Activated naive CD8-positive, alpha-beta T cell treated with anti-CD3 and anti-CD28 coated beads, Interleukin-2, amount 10 ng/mL, durations not matched to agents 7 days and 5 days (primary cell): ENCODE measurements around the gene ALG8. TPM values are rescaled to one million over a fixed set of nuclear protein-coding genes. Genes with fewer than 3 reads are reported as not detected.
"Not testable (repeated sequence)": the region's sequence is repeated elsewhere in the genome, so short reads cannot be mapped to it uniquely, and the experiment has no call there.

ENCODE experiments used
- ATAC-seq: fragments of 150-1000 bp; cut with Tn5 transposase; one replicate; pipeline ENCODE4 v1.10.0; 2021; ENCODE audit warnings: low read depth, moderate library complexity
- POLR2A ChIA-PET: fragments of 350-600 bp; sonication (Branson Sonifier 250); formaldehyde crosslinking; loops from one replicate; lab custom pipeline; 2021; ENCODE audit warnings: antibody characterized with exemption; lab: Charles Lee
- DNase-seq: peaks from one replicate; pipeline ENCODE4 v3.0.0; 2021
- H3K27ac Mint-ChIP-seq: one replicate; pipeline ENCODE4 v1.8.0; 2022; ENCODE audit warnings: mild to moderate bottlenecking, mixed read lengths
- H3K27me3 Mint-ChIP-seq: one replicate; pipeline ENCODE4 v1.8.0; 2022; ENCODE audit warnings: mild to moderate bottlenecking, moderate library complexity, mixed read lengths
- H3K36me3 Mint-ChIP-seq: one replicate; pipeline ENCODE4 v1.8.0; 2021; ENCODE audit warnings: mild to moderate bottlenecking, mixed read lengths
- H3K4me1 Mint-ChIP-seq: one replicate; pipeline ENCODE4 v1.8.0; 2021; ENCODE audit warnings: mixed read lengths
- H3K4me3 Mint-ChIP-seq: one replicate; pipeline ENCODE4 v1.8.0; 2022; ENCODE audit warnings: mild to moderate bottlenecking, moderate library complexity, mixed read lengths
- H3K9me3 Mint-ChIP-seq: one replicate; pipeline ENCODE4 v1.8.0; 2021; ENCODE audit warnings: mixed read lengths
- total RNA-seq, 2 experiments: library from RNA; stranded (reverse); gene quantifications; one replicate each; pipeline ENCODE4 v1.2.3, GENCODE V29; 2021

The ALG8 gene
- total RNA-seq, 2 experiments from 2014 or later = 36.7 to 44.3 TPM

- DNase-seq (no peak), ATAC-seq (no peak)
- POLR2A ChIA-PET = no interaction called here
- Mint-ChIP-seq H3K4me1 (no peaks in the 10 kb centered on the region), H3K9me3 (no peaks in the 10 kb centered on the region), H3K27ac (no peak overlapping the region), H3K36me3 (peaks cover 28% of the 10 kb centered on the region), H3K27me3 (no peaks in the 10 kb centered on the region), H3K4me3 (no peak overlapping the region)
Measured at GRCh38 chr11:78109081-78110015, 30.1 kb downstream of the ALG8 start.

- Mint-ChIP-seq H3K9me3 (no peaks in the 10 kb centered on the region), H3K4me1 (peaks cover 2% of the 10 kb centered on the region), H3K27me3 (no peaks in the 10 kb centered on the region), H3K4me3 (no peak overlapping the region), H3K36me3 (peaks cover 17% of the 10 kb centered on the region), H3K27ac (no peak overlapping the region)
- ATAC-seq (no peak), DNase-seq (no peak)
- POLR2A ChIA-PET = no interaction called here
Measured at GRCh38 chr11:78100676-78101472, 38.6 kb downstream of the ALG8 start.

GRCh38 chr11:78100261-78100660 lies 39.2 kb downstream of the ALG8 start:
- H3K9me3 Mint-ChIP-seq = no peaks in the 10 kb centered on the region
- H3K27ac Mint-ChIP-seq = no peak overlapping the region
- H3K4me1 Mint-ChIP-seq = peaks cover 2% of the 10 kb centered on the region
- H3K4me3 Mint-ChIP-seq = no peak overlapping the region
- POLR2A ChIA-PET = no interaction called here
- DNase-seq = no peak
- H3K27me3 Mint-ChIP-seq = no peaks in the 10 kb centered on the region
- H3K36me3 Mint-ChIP-seq = peaks cover 21% of the 10 kb centered on the region
- no peak for ATAC-seq

GRCh38 chr11:78099666-78100065 lies 39.8 kb downstream of the ALG8 start:
- Mint-ChIP-seq H3K27me3 (no peaks in the 10 kb centered on the region), H3K27ac (no peak overlapping the region), H3K4me3 (no peak overlapping the region), H3K4me1 (peaks cover 6% of the 10 kb centered on the region), H3K36me3 (peaks cover 25% of the 10 kb centered on the region), H3K9me3 (no peaks in the 10 kb centered on the region)
- DNase-seq (no peak), ATAC-seq (no peak)
- POLR2A ChIA-PET = no interaction called here

GRCh38 chr11:78097666-78098385 lies 41.6 kb downstream of the ALG8 start:
- Mint-ChIP-seq H3K9me3 (peaks cover 1% of the 10 kb centered on the region), H3K4me3 (no peak overlapping the region), H3K36me3 (peaks cover 36% of the 10 kb centered on the region), H3K27me3 (no peaks in the 10 kb centered on the region), H3K27ac (no peak overlapping the region), H3K4me1 (peaks cover 13% of the 10 kb centered on the region)
- ATAC-seq (no peak), DNase-seq (no peak)
- POLR2A ChIA-PET = no interaction called here

- DNase-seq = no peak
- peak; percentile 99 for ATAC-seq
- peaks cover 34% of the 10 kb centered on the region for H3K36me3 Mint-ChIP-seq
- H3K9me3 Mint-ChIP-seq = peaks cover 1% of the 10 kb centered on the region
- H3K4me1 Mint-ChIP-seq = peaks cover 11% of the 10 kb centered on the region
- POLR2A ChIA-PET = interaction anchor here (2.0 kb wide), 1 partner anchor 15 kb away, joined by 11 read pairs; the partner anchor contains the start of gene NDUFC2
- H3K4me3 Mint-ChIP-seq = peak overlapping the region; percentile 28
- H3K27ac Mint-ChIP-seq = peak overlapping the region; percentile 85
- no peaks in the 10 kb centered on the region for H3K27me3 Mint-ChIP-seq
Measured at GRCh38 chr11:78094250-78094649, 45.2 kb downstream of the ALG8 start.

GRCh38 chr11:78086521-78087074 lies 52.8 kb downstream of the ALG8 start:
- H3K4me1 Mint-ChIP-seq, H3K4me3 Mint-ChIP-seq, H3K27me3 Mint-ChIP-seq, H3K9me3 Mint-ChIP-seq, H3K27ac Mint-ChIP-seq, POLR2A ChIA-PET, H3K36me3 Mint-ChIP-seq, DNase-seq, ATAC-seq: not testable (repeated sequence)

GRCh38 chr11:78085972-78086371 lies 53.5 kb downstream of the ALG8 start:
- Mint-ChIP-seq H3K4me1 (peaks cover 16% of the 10 kb centered on the region), H3K36me3 (no peaks in the 10 kb centered on the region), H3K9me3 (no peaks in the 10 kb centered on the region), H3K4me3 (no peak overlapping the region), H3K27ac (no peak overlapping the region), H3K27me3 (no peaks in the 10 kb centered on the region)
- ATAC-seq (no peak), DNase-seq (no peak)
- POLR2A ChIA-PET = no interaction called here

GRCh38 chr11:78084506-78084905 lies 54.9 kb downstream of the ALG8 start:
- H3K27ac Mint-ChIP-seq, H3K9me3 Mint-ChIP-seq, H3K36me3 Mint-ChIP-seq, POLR2A ChIA-PET, ATAC-seq, H3K4me3 Mint-ChIP-seq, H3K27me3 Mint-ChIP-seq, DNase-seq: not testable (repeated sequence)
- peaks cover 23% of the 10 kb centered on the region for H3K4me1 Mint-ChIP-seq

- no peak for ATAC-seq
- no peak overlapping the region for H3K4me3 Mint-ChIP-seq
- H3K27ac Mint-ChIP-seq = no peak overlapping the region
- H3K27me3 Mint-ChIP-seq = no peaks in the 10 kb centered on the region
- POLR2A ChIA-PET = interaction anchor here (1.2 kb wide), 1 partner anchor 88 kb away, joined by 4 read pairs; the partner anchor contains the start of gene INTS4
- DNase-seq = no peak
- H3K9me3 Mint-ChIP-seq = no peaks in the 10 kb centered on the region
- H3K4me1 Mint-ChIP-seq = peaks cover 28% of the 10 kb centered on the region
- peaks cover 3% of the 10 kb centered on the region for H3K36me3 Mint-ChIP-seq
Measured at GRCh38 chr11:78083021-78083420, 56.4 kb downstream of the ALG8 start.

GRCh38 chr11:78082146-78082545 lies 57.3 kb downstream of the ALG8 start:
- H3K4me3 Mint-ChIP-seq = peak overlapping the region; percentile 9
- peak overlapping the region; percentile 30 for H3K27ac Mint-ChIP-seq
- peaks cover 33% of the 10 kb centered on the region for H3K4me1 Mint-ChIP-seq
- no peaks in the 10 kb centered on the region for H3K27me3 Mint-ChIP-seq
- no peaks in the 10 kb centered on the region for H3K9me3 Mint-ChIP-seq
- no peak for ATAC-seq
- DNase-seq = no peak
- POLR2A ChIA-PET = interaction anchor here (1.2 kb wide), 1 partner anchor 87 kb away, joined by 4 read pairs; the partner anchor contains the start of gene INTS4
- H3K36me3 Mint-ChIP-seq = peaks cover 3% of the 10 kb centered on the region

- H3K4me1 Mint-ChIP-seq = peaks cover 35% of the 10 kb centered on the region
Measured at GRCh38 chr11:78081583-78081982, 57.8 kb downstream of the ALG8 start.

More at GRCh38 chr11:78081583-78081982, 57.8 kb downstream of the ALG8 start:
- POLR2A ChIA-PET = interaction anchor here (1.2 kb wide), 1 partner anchor 87 kb away, joined by 4 read pairs; the partner anchor contains the start of gene INTS4
- no peak for DNase-seq
- no peak for ATAC-seq
- Mint-ChIP-seq H3K36me3 (peaks cover 7% of the 10 kb centered on the region), H3K4me3 (peak overlapping the region; percentile 89), H3K27me3 (no peaks in the 10 kb centered on the region), H3K9me3 (no peaks in the 10 kb centered on the region), H3K27ac (peak overlapping the region; percentile 75)
